H9 (cell line): ENCODE data around the gene TRPC3. TPM values are rescaled to one million over a fixed set of nuclear protein-coding genes. Genes with fewer than 3 reads are reported as not detected.

Source experiments
- DNase-seq: peaks from one replicate; pipeline ENCODE4 v3.0.0-alpha.2; 2017
- H2AFZ ChIP-seq: one replicate; pipeline ENCODE4 v1.6.1; 2013; ENCODE audit warnings: mild to moderate bottlenecking, low read length, control low read depth, moderate library complexity
- H2AK5ac ChIP-seq: 2 replicates; pipeline ENCODE4 v1.6.1; 2013; ENCODE audit warnings: low read length, control low read depth, mixed read lengths; ENCODE audit not compliant: insufficient read length
- H2BK120ac ChIP-seq: one replicate; pipeline ENCODE4 v1.6.1; 2013; ENCODE audit warnings: low read depth, mild to moderate bottlenecking, low read length, control low read depth, inconsistent platforms; ENCODE audit not compliant: poor library complexity, severe bottlenecking
- H2BK12ac ChIP-seq: 2 replicates; pipeline ENCODE4 v1.6.1; 2013; ENCODE audit warnings: low read length, control low read depth, mixed read lengths, low read depth; ENCODE audit not compliant: insufficient read length
- H2BK15ac ChIP-seq: 2 replicates; pipeline ENCODE4 v1.6.1; 2013; ENCODE audit warnings: low read depth, low read length, control low read depth
- H2BK20ac ChIP-seq: one replicate; pipeline ENCODE4 v1.6.1; 2013; ENCODE audit warnings: low read depth, mild to moderate bottlenecking, low read length, control low read depth, inconsistent platforms; ENCODE audit not compliant: poor library complexity, severe bottlenecking
- H2BK5ac ChIP-seq: 2 replicates; pipeline ENCODE4 v1.6.1; 2013; ENCODE audit warnings: low read length, control low read depth, mixed read lengths; ENCODE audit not compliant: insufficient read length
- H3K14ac ChIP-seq: 2 replicates; pipeline ENCODE4 v1.6.1; 2013; ENCODE audit warnings: low read length, control low read depth; ENCODE audit not compliant: insufficient read depth
- H3K18ac ChIP-seq: 2 replicates; pipeline ENCODE4 v1.6.1; 2013; ENCODE audit warnings: low read depth, mild to moderate bottlenecking, mixed read lengths, low read length, control low read depth; ENCODE audit not compliant: insufficient read length
- H3K23ac ChIP-seq: 2 replicates; pipeline ENCODE4 v1.6.1; 2013; ENCODE audit warnings: low read length, control low read depth, mixed read lengths, low read depth; ENCODE audit not compliant: insufficient read length
- H3K23me2 ChIP-seq: 2 replicates; pipeline ENCODE4 v1.6.1; 2013; ENCODE audit warnings: low read depth, mild to moderate bottlenecking, mixed read lengths, low read length, control low read depth; ENCODE audit not compliant: insufficient read length, poor library complexity, severe bottlenecking
- H3K27ac ChIP-seq: 2 replicates; pipeline ENCODE4 v1.5.1; 2013; ENCODE audit warnings: low read length, control low read depth, mixed read lengths, low read depth; ENCODE audit not compliant: insufficient read length
- H3K27me3 ChIP-seq: 2 replicates; pipeline ENCODE4 v1.6.1; 2013; ENCODE audit warnings: low read length, control low read depth, inconsistent platforms; ENCODE audit not compliant: insufficient read depth
- H3K4ac ChIP-seq: 2 replicates; pipeline ENCODE4 v1.6.1; 2013; ENCODE audit warnings: low read depth, mild to moderate bottlenecking, control low read depth, inconsistent platforms, low read length, moderate library complexity
- H3K4me1 ChIP-seq: 2 replicates; pipeline ENCODE4 v1.6.1; 2013; ENCODE audit warnings: low read length, control low read depth, inconsistent platforms; ENCODE audit not compliant: insufficient read depth
- H3K4me2 ChIP-seq: 2 replicates; pipeline ENCODE4 v1.6.1; 2013; ENCODE audit warnings: low read length, control low read depth, mixed read lengths; ENCODE audit not compliant: insufficient read length, insufficient read depth
- H3K56ac ChIP-seq: 2 replicates; pipeline ENCODE4 v1.6.1; 2013; ENCODE audit warnings: low read depth, mild to moderate bottlenecking, mixed read lengths, low read length, control low read depth; ENCODE audit not compliant: insufficient read length
- H3K79me1 ChIP-seq: 2 replicates; pipeline ENCODE4 v1.6.1; 2013; ENCODE audit warnings: low read depth, mild to moderate bottlenecking, moderate library complexity, low read length, control low read depth, inconsistent platforms; ENCODE audit not compliant: insufficient read depth, poor library complexity, severe bottlenecking
- H3K79me2 ChIP-seq: 2 replicates; pipeline ENCODE4 v1.6.1; 2013; ENCODE audit warnings: low read length, control low read depth, inconsistent platforms; ENCODE audit not compliant: insufficient read depth
- H3K9ac ChIP-seq: 2 replicates; pipeline ENCODE4 v1.6.1; 2013; ENCODE audit warnings: low read length, control low read depth, mixed read lengths; ENCODE audit not compliant: insufficient read length; ENCODE audit errors: extremely low read depth
- H3K9me3 ChIP-seq: one replicate; pipeline ENCODE4 v1.6.1; 2013; ENCODE audit warnings: low read depth, low read length, inconsistent platforms; ENCODE audit not compliant: control insufficient read depth
- H3T11ph ChIP-seq: one replicate; pipeline ENCODE4 v1.6.1; 2013; ENCODE audit warnings: mild to moderate bottlenecking, low read length, control low read depth, inconsistent platforms
- H4K20me1 ChIP-seq: one replicate; pipeline ENCODE4 v1.6.1; 2013; ENCODE audit not compliant: control insufficient read depth, insufficient read length, insufficient read depth
- H4K5ac ChIP-seq: 2 replicates; pipeline ENCODE4 v1.6.1; 2013; ENCODE audit warnings: low read depth, mild to moderate bottlenecking, mixed read lengths, low read length, control low read depth; ENCODE audit not compliant: insufficient read length
- H4K8ac ChIP-seq: replicated peaks from 2 replicates; pipeline ENCODE4 v1.6.1; 2013; ENCODE audit warnings: low read length, control low read depth, mixed read lengths, low read depth; ENCODE audit not compliant: insufficient read length
- H4K91ac ChIP-seq: 2 replicates; pipeline ENCODE4 v1.6.1; 2013; ENCODE audit warnings: low read depth, mild to moderate bottlenecking, moderate library complexity, mixed read lengths, low read length, control low read depth; ENCODE audit not compliant: insufficient read length
- H3K27ac Mint-ChIP-seq, 3 experiments: 2 replicates in 2 of 3; 3 replicates in 1 of 3; pipeline ENCODE4 v1.8.0; 2020 to 2021; ENCODE audit warnings: mixed read lengths in 3 of 3, mild to moderate bottlenecking in 1 of 3, moderate library complexity in 1 of 3
- H3K27me3 Mint-ChIP-seq: 2 replicates; pipeline ENCODE4 v1.8.0; 2021; ENCODE audit warnings: low read depth, mild to moderate bottlenecking, moderate library complexity, mixed read lengths
- H3K36me3 Mint-ChIP-seq, 3 experiments: 2 replicates in 2 of 3; 3 replicates in 1 of 3; pipeline ENCODE4 v1.8.0; 2020 to 2021; ENCODE audit warnings: low read depth in 3 of 3, mixed read lengths in 3 of 3; ENCODE audit not compliant: insufficient read depth in 1 of 3
- H3K4me1 Mint-ChIP-seq, 2 experiments: 2 replicates each; pipeline ENCODE4 v1.8.0; 2020; ENCODE audit warnings: mixed read lengths in 2 of 2
- H3K4me3 Mint-ChIP-seq, 2 experiments: 2 replicates in 1 of 2; 3 replicates in 1 of 2; pipeline ENCODE4 v1.8.0; 2020 to 2021; ENCODE audit warnings: mild to moderate bottlenecking in 2 of 2, mixed read lengths in 2 of 2, moderate library complexity in 1 of 2
- H3K9me3 Mint-ChIP-seq, 2 experiments: 2 replicates in 1 of 2; 3 replicates in 1 of 2; pipeline ENCODE4 v1.8.0; 2020; ENCODE audit warnings: mild to moderate bottlenecking in 2 of 2, mixed read lengths in 2 of 2, moderate library complexity in 1 of 2
- WGBS: extraction: QIAGEN DNeasy Blood & Tissue Kit; methylation state at CpG from one replicate; pipeline ENCODE4 v1.1.7; 2013; ENCODE audit warnings: missing lambda C conversion rate, low lambda C conversion rate, mixed read lengths; ENCODE audit not compliant: insufficient read length; ENCODE audit errors: extremely low coverage; 5-methylcytosine and 5-hydroxymethylcytosine counted together
- total RNA-seq: library from RNA; stranded (reverse); gene quantifications from 2 replicates; pipeline ENCODE4 v1.2.1, GENCODE V29; 2021
- TF ChIP-seq, protein P1 (sequence below): fragments of 200-600 bp; sonication (generic); conservative IDR thresholded peaks from 3 replicates; pipeline ENCODE4 v1.8.0; 2021; ENCODE audit warnings: antibody characterized with exemption, mild to moderate bottlenecking

The TRPC3 gene
- total RNA-seq, 1 experiment from 2014 or later, result 0.13 TPM

DNA sequence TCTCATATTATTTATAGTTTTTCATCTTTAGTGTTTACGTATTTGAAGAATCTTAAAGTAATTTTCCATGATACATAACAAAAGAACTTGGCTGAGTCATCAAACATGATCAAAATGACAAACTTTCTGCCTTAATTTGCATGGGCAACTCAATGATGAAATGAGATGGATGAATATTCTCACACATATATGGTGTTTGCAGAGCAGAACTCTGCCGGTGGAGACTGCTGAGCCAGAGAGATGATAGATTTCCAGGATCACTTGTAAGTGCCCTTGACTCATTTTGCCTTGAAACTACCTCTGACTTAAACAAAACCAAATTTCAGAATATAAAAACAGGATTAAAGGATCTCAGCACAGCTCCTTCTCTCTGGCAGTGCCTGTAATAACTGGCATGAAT lies 38.2 kb downstream of the TRPC3 start:
- no peak overlapping the region for H3K56ac ChIP-seq
- Mint-ChIP-seq H3K9me3 (no peaks in the 10 kb centered on the region), H3K4me3 (no peak overlapping the region), H3K27me3 (no peaks in the 10 kb centered on the region; the same call in 1 of the 2 replicates), H3K27ac (no peak overlapping the region), H3K36me3 (no peaks in the 10 kb centered on the region), H3K4me1 (no peaks in the 10 kb centered on the region)
- DNase-seq, result no peak
- H3K4me1 ChIP-seq, result no peaks in the 10 kb centered on the region
- no peak overlapping the region for H3K9ac ChIP-seq
- H4K8ac ChIP-seq, result no peak overlapping the region
- H2AK5ac ChIP-seq, result no peak overlapping the region
- H3K14ac ChIP-seq, result no peak overlapping the region
- TF ChIP-seq, protein P1, sequence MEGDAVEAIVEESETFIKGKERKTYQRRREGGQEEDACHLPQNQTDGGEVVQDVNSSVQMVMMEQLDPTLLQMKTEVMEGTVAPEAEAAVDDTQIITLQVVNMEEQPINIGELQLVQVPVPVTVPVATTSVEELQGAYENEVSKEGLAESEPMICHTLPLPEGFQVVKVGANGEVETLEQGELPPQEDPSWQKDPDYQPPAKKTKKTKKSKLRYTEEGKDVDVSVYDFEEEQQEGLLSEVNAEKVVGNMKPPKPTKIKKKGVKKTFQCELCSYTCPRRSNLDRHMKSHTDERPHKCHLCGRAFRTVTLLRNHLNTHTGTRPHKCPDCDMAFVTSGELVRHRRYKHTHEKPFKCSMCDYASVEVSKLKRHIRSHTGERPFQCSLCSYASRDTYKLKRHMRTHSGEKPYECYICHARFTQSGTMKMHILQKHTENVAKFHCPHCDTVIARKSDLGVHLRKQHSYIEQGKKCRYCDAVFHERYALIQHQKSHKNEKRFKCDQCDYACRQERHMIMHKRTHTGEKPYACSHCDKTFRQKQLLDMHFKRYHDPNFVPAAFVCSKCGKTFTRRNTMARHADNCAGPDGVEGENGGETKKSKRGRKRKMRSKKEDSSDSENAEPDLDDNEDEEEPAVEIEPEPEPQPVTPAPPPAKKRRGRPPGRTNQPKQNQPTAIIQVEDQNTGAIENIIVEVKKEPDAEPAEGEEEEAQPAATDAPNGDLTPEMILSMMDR, result no peak
- no peak overlapping the region for H3T11ph ChIP-seq
- no peak overlapping the region for H2BK12ac ChIP-seq
- no peak overlapping the region for H3K18ac ChIP-seq
- H4K5ac ChIP-seq, result no peak overlapping the region
- H3K4me2 ChIP-seq, result no peak overlapping the region
- no peak overlapping the region for H3K27ac ChIP-seq
- no peaks in the 10 kb centered on the region for H3K9me3 ChIP-seq
- H2BK15ac ChIP-seq, result no peak overlapping the region
- H2BK120ac ChIP-seq, result no peak overlapping the region
- no peaks in the 10 kb centered on the region for H3K79me1 ChIP-seq
- no peak overlapping the region for H2AFZ ChIP-seq
- no peaks in the 10 kb centered on the region for H3K23me2 ChIP-seq
- no peaks in the 10 kb centered on the region for H3K79me2 ChIP-seq
- H2BK5ac ChIP-seq, result no peak overlapping the region
- H3K23ac ChIP-seq, result no peak overlapping the region
- no peaks in the 10 kb centered on the region for H3K27me3 ChIP-seq
- no peak overlapping the region for H4K91ac ChIP-seq
- no CpG with 5 or more reads among the region's 2 CpGs for WGBS
- no peak overlapping the region for H2BK20ac ChIP-seq
- no peaks in the 10 kb centered on the region for H4K20me1 ChIP-seq
- H3K4ac ChIP-seq, result no peak overlapping the region
